NCI-H1092 (cell line): Measurements from ENCODE around the gene RASSF7.

ENCODE experiments used
- DNase-seq: peaks from one replicate; lab custom pipeline; 2025; lab: John Stamatoyannopoulos, UW

RASSF7 gene

DNA sequence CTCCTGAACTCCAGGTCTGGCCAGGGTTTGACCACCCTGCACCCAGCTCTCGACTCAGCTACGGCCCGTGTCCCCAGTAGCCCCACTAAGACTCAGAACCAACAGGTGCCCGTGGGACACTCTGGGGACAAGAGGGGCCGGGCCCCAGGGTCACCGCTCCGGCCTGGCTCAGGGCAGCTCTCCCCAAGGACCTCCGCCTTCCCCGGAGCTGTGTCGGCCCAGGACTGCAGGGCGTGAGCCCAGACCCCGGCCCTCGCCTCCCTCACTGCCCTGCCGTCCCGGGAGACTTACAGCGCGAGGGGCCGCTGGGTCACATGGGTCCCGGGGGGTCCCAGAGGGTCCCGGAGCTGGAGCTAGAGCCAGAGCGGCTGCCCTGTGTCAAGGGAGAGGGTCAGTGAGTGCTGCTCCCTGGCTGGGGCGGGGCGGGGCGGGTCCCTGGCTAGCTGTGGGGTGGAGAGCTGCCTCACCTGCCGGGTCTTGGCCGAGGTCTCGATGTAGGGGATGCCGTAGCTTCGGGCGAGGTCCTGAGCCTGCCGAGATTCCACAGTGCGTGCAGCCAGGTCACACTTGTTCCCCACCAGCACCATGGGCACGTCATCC is 27.7 kb upstream of the RASSF7 start:
- no peak for DNase-seq

DNA sequence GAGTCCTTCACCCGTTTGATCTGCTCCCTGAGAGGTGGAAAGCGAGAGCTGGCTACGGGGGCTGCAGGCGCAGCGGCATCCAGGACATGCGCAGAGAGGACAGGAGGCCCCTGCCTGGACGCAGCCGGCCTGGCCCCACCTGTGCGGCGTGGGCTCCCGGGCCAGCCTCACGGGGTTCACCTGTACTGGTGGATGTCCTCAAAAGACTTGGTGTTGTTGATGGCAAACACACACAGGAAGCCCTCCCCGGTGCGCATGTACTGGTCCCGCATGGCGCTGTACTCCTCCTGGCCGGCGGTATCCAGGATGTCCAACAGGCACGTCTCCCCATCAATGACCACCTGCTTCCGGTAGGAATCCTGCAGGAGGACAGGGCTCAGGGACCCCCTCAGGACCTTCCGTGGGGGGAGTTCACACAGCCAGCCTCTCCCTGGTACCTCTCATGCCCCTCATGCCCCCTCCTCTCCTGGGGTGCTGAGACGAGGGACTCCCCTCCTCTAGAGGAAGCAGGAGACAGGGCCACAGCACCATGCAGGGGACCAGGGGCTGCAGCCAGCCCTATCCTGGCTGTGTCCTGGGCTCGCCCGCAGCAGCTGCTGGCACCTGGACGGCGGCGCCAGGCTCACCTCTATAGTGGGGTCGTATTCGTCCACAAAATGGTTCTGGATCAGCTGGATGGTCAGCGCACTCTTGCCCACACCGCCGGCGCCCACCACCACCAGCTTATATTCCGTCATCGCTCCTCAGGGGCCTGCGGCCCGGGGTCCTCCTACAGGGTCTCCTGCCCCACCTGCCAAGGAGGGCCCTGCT is 27.0 kb upstream of the RASSF7 start:
- DNase-seq: no peak

DNA sequence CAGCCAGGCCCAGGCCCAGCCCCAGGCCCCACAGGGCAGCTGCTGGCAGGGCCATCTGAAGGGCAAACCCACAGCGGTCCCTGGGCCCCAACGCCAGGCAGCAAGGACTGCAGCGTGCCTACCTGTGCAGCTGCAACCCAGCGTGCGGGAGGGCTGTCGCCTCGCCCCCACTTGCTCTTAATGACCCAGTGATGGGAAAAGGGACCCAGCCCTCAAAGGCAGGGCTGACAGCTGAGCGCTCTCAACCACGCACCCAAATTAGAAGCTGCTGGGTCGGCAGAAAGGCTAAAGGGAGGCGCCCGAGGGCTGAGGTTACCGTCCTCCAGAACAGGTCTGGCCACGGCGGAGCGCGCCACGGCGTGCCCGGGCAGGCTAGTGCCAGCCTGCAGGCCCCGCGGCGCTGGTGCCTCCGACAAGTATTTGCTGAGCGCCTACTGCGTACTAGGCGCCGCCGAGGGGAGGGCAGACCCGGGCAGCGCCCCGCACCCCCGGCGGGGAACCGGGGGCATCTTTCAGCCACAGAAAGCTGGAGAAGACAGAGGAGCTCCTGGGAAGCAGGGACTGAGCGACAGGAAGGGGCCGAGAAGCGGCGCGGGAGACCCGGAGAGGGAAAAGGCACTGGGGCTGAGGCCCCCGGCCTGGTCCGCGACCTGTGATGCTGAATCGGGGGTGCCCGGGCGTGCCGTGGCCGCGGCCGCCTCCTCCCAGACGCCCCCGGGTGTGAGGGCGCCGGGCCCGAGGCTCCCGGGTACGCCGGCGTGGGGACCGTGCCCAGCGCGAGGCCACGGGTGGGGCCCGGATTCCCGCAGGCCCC is 26.2 kb upstream of the RASSF7 start:
- no peak for DNase-seq

DNA sequence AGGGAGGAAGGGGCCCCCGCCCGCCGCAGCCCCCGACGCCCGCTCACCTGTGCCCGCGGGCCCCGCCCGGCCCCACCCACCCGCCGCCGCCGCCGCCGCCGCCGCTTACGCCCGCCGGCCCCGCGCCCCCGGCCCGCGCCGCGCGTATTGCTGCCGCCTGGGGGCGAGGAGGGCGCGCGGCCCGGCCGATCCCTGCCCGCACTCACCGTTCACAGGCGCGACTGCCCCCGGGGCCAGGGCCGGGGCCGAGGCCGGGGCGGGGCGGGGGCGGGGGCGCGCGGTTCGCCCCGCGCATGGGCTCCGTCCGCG is 25.6 kb upstream of the RASSF7 start:
- DNase-seq: no peak

DNA sequence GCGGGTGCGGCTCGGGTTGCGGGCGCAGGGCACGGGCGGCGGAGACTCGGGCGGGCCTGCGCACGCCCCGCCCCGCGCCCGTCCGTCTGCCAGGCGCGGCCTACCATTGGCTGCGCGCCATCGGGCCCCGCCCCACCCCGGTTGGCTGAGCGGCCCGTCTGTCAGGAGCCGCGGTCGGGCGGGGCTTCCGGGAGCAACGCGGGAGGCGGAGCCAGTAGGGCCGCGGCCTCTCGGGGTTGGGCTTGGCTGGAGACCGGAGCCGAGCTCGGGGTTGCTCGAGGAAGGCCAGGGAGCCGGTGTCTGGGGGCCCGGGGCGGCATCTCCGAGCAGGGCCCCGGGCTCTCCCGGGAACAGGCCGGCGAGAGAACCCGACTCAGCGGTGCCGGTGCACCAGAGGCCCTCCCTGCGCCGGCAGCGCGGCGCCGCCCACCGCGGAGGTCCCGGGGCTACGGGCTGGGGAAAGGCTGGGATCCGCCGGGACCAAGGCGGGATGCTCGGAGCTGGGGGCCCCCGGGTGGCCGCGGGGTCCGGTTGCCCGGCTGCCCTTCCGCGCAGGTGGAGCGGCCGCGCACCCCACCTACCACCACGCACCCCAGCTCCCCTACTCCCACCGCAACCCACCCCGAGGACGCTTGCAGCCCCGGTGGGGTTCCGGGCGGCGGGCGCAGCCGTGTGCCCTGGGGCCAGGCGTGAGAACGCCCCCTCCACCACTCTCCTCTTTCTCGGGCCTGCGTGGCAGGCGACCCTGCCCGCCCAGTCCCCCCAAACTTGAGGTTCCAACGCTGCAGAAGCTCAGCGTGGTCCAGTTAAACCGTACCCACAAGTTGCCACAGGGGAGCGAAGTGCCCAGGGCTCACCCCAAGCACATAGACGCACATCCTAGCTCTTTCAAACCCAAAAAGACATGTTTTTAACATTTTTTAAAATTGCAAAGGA is 25.0 kb upstream of the RASSF7 start, which contains the start of gene HRAS:
Gene HRAS, minus strand, starts transcription at position 58 of the 936 bp plus-strand sequence.
- peak; percentile 91 for DNase-seq

DNA sequence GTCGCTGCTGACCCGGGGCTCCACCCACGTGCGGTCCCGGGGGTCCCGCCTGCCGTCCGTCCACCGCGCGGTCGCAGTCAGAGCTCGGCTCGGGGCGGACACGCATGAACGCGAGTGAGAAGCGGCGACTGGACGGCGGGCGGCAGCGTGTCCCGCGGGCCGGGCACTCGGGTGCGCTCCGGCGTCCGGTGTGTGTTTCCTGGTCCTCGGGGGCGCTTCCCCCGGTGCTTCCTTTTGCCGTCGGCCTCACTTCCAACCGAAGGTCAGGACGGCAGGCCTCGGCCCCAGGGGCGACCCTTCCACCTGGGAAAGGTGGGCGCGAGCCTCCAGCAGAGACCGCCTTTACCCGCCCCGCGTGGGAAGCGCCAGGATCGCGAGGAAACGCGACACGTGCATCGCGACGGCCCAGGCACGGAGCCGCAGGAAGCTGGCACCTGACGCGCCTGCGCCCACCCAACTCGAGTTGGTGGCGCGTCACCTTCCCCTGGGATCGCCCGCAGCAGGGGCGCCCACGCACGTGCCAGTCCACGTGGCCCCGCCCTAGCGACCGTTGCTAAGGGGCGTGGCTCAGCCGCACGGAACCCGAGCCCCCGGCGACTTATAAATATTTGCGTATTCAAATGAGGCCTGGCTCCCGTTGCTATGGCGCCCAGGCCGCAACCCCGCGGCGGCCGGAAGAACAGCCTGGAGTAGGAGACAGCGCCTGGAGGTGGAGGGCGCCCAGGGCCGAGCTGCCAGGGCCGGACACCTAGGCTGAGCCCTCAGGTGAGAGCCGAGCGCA is 23.7 kb upstream of the RASSF7 start, which contains the start of gene LRRC56:
Gene LRRC56, plus strand, starts transcription at position 687 of the 781 bp plus-strand sequence. CDS start 3,158 bp downstream, outside the sequence.
- peak; percentile 73 for DNase-seq

DNA sequence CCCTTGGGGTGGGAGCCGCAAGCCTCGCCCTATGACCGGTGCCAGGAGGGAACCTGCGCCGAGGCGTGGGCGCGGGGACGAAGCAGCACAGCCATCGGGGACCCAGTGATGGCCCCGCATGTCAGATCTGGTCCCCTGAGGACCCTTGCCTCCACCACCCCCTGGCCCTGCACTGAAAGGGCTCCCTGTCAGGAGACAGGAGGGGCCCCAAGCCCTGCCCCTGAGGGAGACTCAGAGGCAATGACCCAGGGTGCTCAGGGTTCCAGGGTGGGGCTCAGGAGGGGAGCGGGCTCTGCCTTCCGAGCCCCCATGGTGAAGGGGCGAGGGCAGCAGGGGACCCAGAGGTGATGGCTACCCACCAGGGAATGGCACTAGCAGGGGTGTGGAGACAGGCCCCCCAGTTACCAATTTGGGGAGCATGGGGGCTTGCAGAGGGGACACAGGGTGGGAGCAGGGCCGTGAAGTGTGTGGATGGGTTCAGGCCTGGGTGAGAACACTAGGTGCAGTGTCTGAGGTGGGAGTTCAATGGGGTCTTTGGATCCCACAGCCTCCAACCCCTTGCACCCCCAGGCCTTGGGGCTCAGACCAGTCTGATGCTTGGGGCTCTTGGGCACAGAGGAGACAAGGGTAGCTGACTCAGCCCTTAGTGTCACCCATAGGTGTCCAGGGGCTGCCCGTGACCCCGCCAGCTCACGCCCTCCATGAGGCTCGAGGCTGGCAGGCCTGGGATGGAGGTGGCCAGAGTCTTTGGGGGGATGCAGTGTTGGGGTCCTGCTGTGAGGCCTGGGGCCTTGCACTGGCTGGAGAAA is 22.9 kb upstream of the RASSF7 start:
- no peak for DNase-seq

DNA sequence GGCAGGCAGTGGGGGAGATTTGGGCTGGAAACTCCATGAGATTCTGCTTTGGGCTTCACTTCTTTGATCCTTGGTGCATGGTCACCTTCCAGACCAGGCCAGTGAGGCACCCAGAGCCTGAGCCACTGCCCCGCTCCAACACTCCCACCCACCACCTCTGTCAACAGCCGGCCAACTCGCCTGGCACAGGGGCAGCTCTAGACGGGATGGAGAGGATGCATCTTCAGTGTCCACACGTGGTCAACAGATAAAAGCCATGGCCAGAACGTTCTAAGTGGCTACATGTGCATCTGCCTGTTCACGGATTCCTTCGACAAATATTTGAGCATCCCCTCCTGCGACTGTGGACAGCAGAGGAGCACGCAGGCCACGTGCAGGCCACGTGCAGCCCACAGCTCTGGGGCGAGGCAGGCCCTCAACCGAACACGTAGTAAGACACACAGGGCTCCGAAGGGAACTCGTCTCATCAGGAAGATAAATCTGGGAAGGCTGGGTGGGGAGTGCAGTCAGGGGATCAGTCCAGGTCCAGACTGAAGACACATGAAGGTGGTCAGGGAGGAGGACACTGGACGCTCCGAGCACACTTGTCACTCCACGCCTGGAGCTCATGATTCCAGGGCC is 22.2 kb upstream of the RASSF7 start:
- no peak for DNase-seq

DNA sequence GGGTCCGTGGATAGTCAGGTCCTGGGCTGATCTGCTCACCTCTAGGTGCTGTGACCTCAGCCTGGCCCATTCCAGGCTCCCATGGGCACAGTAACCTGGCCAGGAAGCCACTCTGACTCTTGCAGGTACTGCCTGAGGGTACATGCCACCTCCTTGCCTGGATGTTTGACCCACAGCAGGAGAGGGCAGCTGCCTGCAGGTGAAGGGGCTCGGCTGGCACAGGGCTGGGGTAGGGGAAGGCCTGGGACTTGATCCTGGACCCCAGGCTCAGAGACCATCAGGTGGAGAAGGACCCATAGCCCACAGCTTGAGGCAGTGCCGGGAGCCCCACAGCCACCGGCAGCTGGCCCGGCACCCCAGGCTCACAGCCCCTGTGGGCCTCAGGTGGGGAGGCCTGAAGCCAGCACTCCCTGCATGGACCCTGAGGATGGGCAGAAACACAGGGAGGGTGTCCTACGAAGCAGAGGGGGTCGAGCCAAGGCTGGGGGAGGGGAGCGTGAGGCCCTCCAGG is 20.7 kb upstream of the RASSF7 start:
- DNase-seq: no peak

DNA sequence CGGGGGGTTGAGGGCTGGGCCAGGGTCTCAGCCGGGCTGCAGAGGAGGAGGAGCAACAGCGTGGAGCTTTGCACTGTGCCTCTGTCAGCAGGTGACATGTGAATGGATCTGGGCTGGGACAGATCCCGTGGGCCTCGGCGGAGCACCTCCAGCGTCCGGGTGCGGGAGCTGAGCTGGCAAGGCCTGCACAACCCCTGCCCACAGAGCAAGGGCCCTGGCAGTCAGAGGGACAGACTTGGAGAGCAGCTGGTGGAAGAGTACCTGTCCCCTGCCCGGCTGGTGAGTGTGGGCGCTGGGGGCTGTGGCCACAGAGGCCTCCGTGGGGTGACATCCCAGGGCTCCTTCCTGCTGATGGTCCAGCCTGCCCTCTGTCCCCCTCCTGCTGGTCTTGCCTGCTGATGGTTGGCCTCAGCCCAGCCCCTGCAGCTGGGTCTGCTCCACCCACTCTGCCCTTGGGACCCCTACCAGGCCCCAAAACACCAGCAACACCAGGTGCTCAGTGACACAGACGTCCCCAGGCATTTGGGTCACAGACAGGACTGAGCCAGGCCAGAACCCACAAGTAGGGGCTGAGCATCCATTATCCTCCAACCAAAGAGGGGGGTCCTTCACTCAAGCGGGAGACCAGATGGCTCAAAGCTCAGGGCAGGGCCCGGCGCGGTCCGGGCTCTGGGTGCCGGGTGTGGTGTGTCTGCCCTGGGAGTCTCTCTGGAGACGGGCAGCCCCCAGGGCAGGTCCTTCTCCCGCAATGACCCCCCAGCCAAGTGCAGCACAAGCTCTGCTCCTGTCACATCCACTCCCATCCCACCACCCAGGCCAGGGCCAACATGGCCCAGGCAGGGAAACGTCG is 20.0 kb upstream of the RASSF7 start:
- DNase-seq: no peak

DNA sequence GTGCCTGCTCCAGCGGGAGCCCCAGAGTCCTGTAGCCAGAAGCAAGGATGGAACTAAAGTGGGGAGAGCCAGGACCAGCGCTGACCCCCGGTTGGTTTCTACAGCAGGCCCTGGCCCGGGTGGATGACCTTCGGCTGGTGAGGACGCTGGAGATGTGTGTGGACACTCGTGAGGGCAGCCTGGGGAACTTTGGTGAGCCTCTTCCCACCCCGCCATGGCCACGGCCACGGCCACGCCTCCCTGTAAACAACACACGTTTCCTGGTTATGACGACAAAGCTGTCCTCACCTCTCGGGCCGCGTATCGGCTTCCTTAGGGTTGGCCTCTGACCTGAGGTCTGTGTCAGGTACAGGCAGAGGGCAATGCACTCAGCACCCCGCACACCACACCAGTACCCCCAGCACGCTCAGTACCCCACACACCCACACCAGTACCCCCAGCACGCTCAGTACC is 19.3 kb upstream of the RASSF7 start:
- DNase-seq: no peak

DNA sequence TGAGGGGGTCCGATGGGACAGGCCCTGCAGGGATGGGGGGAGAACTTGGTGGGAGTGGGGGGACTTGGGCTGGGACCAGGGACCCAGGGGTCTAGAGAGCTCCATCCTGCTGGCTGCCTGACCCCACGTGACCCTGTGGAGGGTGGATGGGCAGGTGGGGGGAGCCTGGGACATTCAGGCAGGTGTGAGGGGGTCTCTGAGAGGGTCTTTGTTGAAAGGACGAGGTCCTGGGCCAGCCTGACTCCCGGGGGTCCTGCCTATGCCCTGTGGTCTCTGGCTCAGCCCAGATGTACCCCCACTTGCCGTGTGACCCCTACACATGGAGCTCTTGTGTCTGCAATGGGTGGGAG is 16.0 kb upstream of the RASSF7 start:
- DNase-seq: no peak

DNA sequence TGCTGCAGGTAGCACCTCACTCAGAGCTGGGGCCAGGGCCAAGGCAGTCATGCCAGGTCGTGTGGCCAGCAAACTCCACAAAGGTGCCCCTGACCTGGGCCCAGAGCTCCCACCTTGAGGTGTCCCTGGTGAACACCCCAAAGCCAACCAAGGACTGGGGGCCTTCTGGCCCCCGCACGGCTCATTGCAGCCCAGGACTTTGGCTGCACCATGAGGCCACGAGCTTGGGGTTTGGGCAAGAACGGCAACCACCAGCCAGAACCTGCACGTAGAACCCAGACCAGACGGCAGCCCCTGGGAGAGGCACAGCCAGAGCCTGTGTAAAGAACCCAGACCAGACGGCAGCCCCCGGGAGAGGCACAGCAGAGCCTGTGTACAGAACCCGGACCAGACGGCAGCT is 15.6 kb upstream of the RASSF7 start:
- no peak for DNase-seq

DNA sequence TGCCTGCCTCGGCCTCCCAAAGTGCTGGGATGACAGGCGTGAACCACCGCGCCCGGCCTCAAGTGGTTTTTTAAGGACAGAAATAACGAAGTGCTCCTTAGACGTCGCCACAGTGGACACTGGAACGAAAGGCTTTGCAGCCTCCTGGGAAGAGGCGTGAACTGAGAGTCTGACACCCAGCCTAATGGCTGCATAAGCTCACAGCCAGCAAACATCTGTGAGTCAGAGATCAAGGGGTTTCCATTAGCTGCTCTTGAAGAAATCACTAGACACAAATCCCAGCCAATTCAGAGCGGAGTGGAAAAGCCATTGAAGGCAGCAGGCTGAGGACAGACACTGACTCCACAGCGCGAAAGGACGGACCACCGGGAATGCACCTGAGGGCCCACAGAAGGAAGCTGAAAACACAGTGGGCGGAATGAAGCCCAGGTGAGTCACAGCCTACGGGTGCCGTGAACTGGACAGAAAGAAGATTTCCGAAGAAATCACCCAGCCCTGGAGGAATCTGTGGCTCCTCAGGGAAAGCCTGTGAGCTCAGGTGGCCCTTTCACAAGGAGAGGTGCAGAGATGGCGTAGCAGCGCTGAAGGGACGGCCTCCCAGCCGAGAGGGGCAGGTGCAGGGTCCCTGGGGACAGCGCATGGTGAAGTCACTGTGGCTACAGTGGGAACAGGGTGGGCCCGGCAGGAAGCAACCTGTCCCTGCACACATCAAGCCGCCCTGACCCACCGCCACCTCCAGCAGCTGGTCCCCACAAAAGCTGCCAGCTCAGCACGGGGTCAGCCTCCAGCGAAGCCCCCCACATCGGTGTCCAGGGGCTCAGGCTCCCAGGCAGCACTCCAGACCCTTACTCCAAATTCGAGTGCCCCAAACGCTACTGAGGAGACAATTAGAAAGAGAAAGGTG is 11.8 kb upstream of the RASSF7 start:
- no peak for DNase-seq

DNA sequence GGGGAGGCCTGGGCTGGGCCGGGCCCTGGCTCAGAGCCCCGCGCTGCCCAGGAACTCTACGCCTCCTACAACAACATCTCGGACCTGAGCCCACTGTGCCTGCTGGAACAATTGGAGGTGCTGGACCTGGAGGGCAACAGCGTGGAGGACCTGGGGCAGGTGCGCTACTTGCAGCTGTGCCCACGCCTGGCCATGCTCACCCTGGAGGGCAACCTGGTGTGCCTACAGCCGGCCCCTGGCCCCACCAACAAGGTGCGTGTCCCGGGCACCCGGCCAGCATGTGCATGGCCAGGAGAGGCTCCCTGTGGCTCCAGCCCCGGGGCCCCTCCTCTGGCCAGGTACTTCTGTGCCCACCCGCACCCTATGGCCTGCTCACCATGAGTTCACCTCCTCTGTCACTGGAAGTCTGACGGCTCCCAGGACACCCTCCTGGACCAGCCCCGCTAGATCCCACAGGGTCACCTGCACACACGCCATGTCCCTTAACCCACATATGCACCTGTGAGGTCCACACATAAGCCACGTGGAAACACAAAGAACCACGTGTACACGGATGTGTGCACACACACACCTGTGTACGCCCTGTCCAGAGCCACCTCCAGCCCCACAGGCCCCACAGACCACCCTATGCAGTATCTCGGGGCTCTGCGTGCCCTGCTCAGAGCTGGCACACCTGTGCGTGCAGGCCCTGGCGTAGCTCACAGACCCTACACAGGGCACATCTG is 10.6 kb upstream of the RASSF7 start:
- no peak for DNase-seq

DNA sequence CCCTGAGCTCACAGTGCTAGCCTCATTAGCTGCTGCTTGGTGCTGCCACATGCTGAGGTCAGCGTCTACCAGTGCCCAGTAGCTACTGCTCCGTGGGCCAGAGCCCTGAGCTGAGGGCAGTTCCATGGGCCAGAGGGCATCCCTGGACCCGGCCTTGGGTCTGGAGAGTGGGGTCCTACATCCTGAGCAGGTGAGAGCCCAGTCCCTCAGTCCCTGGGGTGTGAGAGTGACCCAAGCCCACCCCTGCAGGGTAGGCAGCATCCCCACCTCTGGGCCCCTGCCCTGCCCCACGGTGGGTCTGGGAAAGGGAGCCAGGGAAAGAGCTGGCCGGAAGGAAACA is 10.1 kb upstream of the RASSF7 start:
- DNase-seq: no peak

DNA sequence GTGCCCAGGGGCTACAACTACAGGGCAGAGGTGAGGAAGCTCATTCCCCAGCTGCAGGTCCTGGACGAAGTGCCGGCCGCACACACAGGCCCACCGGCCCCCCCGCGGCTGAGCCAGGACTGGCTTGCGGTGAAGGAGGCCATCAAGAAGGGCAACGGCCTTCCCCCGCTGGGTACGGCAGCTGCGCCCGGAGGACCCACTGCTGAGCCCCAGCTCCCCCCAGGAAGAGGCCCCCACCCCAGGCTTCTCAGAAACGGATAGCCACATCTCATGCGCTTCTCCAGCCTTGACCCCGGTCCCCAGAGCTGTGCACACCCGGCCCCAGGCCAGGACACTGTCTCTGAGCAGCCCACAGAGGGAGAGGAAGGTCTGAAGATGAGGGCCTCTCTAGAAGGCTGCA is 9.6 kb upstream of the RASSF7 start:
- DNase-seq: no peak
